Colonic mucosa (tissue), 4 donors: ENCODE data around the gene MGMT. TPM values are rescaled to one million over a fixed set of nuclear protein-coding genes. Genes with fewer than 3 reads are reported as not detected.
A peak's percentile ranks its signal among the peaks of the same experiment; 100 is the strongest.

Experiments used
- DNase-seq: peaks from one replicate; pipeline ENCODE4 v3.0.0-alpha.2; 2020
- H3K27ac ChIP-seq: fragments of 200-600 bp; one replicate; pipeline ENCODE4 v1.8.0; 2021
- H3K27me3 ChIP-seq: fragments of 200-600 bp; one replicate; pipeline ENCODE4 v1.8.0; 2021
- H3K36me3 ChIP-seq: fragments of 200-600 bp; one replicate; pipeline ENCODE4 v1.8.0; 2021
- H3K4me1 ChIP-seq: fragments of 200-600 bp; one replicate; pipeline ENCODE4 v1.8.0; 2021; ENCODE audit warnings: mild to moderate bottlenecking
- H3K4me3 ChIP-seq: fragments of 200-600 bp; one replicate; pipeline ENCODE4 v1.8.0; 2021
- H3K9ac ChIP-seq, 2 donors: one replicate each; pipeline ENCODE4 v1.7.0; 2013; ENCODE audit warnings: control low read depth in 2 of 2, low read depth in 2 of 2, low read length in 2 of 2
- H3K9me3 ChIP-seq: fragments of 200-600 bp; one replicate; pipeline ENCODE4 v1.8.0; 2021
- intact Hi-C: fragments of 100-400 bp; cut with DNase I; formaldehyde crosslinking; loops from one replicate; pipeline ENCODE4 v1.14.1; 2022
- total RNA-seq, 2 donors: library from RNA; stranded (reverse); fragmentation: NEBNext Ultra II Directional in 1 of 2; extraction: Animal tissue kit (Norgen Biotek cat#: 25700) in 1 of 2; gene quantifications; one replicate each; pipeline ENCODE4 v1.2.1, GENCODE V29; 2021
- TF ChIP-seq, protein P1 (sequence below): fragments of 200-600 bp; IDR thresholded peaks from one replicate; pipeline ENCODE4 v1.8.0; 2022; ENCODE audit warnings: antibody characterized with exemption, mild to moderate bottlenecking
- donor health status: healthy.
- donor health status: DM: no; HTN: no; CAD: no.
- donor health status: DM: no; HTN: no; CAD: no.

MGMT gene
- total RNA-seq, 2 donors from 2014 or later: 17.5 to 18.2 TPM

DNA sequence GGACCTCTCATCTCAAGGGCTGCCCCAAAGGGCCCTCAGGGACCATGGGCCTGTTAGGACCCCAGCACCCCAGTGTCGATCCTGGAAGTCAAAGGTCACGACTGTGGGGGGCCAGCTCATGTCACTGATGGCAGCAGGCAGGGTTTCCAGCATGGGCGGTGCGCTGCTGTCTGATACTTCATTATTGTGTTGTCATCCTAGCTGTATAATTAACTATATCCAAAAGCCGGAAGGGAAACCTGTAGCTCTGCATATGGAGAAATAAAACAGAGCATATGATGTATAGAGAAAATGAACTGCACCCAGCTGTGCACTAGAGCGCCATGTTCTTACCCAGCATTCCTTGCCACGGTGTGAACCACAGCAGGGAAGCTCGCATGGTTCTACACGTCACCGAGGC, 300.7 kb downstream of the MGMT start:
- Histone ChIP-seq H3K9ac (no peak overlapping the region), H3K27ac (no peak overlapping the region), H3K4me3 (no peak overlapping the region), H3K4me1 (no peaks in the 10 kb centered on the region), H3K9me3 (no peaks in the 10 kb centered on the region), H3K36me3 (no peaks in the 10 kb centered on the region), H3K27me3 (no peaks in the 10 kb centered on the region)
- DNase-seq: no peak
- TF ChIP-seq, protein P1, sequence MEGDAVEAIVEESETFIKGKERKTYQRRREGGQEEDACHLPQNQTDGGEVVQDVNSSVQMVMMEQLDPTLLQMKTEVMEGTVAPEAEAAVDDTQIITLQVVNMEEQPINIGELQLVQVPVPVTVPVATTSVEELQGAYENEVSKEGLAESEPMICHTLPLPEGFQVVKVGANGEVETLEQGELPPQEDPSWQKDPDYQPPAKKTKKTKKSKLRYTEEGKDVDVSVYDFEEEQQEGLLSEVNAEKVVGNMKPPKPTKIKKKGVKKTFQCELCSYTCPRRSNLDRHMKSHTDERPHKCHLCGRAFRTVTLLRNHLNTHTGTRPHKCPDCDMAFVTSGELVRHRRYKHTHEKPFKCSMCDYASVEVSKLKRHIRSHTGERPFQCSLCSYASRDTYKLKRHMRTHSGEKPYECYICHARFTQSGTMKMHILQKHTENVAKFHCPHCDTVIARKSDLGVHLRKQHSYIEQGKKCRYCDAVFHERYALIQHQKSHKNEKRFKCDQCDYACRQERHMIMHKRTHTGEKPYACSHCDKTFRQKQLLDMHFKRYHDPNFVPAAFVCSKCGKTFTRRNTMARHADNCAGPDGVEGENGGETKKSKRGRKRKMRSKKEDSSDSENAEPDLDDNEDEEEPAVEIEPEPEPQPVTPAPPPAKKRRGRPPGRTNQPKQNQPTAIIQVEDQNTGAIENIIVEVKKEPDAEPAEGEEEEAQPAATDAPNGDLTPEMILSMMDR: no peak
- intact Hi-C loops: no loop called here

DNA sequence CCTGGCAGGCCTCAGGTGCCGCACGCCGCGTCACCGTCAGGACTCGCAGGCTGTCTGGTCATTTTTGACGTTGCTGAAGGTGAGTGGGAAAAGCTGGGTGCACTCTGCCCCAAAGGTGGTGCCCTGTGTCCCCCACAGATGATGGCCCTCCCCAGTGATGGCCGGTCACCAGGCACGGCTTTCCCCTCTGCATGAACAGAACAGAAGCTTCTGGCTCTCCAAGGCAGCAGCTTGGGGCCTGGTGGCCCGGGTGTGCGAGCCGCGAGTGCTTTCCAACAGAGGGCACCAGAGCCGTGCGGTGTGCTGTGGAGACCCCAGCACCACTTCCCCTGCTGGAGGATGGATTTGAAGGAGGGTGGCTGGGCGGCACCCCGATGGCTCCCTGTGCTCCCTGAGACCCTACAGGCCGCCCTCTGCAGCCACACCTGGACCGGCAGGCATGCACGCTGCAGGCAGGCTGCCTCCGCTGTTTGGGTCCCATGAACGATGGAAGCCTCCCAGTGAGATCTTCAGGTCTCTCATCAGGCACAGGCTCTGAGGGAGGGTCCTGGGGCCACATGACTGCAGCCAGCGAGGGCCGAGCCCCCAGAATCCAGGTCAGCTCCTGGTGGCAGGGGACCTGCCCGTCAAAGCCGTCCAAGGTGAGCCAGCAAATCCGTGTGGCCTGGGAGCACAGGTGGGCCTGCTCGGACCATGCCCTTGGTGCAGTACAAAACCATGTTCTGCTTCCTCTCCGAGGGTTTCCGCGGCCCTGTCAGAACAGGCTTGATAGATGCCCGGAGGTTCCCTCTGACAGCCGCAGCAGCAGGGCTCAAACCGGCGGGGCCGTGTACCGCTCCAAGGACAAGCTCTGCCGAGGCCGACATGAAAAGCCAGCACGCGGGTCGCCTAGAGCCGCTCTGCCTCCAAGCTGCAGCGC, 301.7 kb downstream of the MGMT start:
- H3K4me1 ChIP-seq: no peaks in the 10 kb centered on the region
- no peaks in the 10 kb centered on the region for H3K36me3 ChIP-seq
- no peak overlapping the region for H3K9ac ChIP-seq
- intact Hi-C loops: no loop called here
- DNase-seq: peak; percentile 10
- no peak overlapping the region for H3K27ac ChIP-seq
- H3K9me3 ChIP-seq: no peaks in the 10 kb centered on the region
- H3K4me3 ChIP-seq: no peak overlapping the region
- TF ChIP-seq, protein P1: no peak
- no peaks in the 10 kb centered on the region for H3K27me3 ChIP-seq

DNA sequence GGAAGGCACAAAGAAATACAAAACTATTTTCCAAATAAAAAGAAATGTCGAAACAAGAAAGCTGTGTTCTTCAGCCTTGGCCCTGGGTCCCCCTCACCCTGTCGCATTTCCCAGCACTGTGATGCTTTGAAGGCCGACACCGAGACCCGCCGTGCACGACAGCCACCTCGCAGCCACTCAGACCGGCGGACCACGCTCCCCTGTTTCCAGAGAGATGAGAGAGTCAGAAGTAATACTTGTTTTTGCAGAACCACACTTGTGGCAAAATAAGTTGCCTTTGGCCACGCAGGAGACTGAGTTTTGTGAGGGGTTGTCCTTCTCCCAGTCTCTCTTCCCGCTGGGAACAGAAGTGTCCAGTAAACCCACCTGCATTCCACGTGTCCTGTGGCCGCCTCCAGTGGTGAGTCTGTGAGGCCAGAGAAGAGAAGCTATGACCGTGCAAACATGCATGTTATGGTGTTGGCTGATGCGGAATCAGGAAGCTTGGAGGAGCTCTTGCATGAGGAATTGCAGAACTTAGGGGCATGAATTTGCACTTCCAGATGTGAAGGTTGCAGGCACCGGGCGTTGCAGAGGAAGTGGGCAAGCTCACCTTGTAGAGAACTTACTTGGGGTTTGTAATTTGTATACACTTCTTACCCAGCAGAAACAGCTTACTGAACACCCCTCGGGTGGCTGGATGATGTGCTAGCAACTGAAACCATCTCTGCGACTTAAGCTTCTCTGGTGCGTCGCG, 302.5 kb downstream of the MGMT start:
- peak; percentile 6 for DNase-seq
- Histone ChIP-seq H3K4me3 (no peak overlapping the region), H3K9me3 (no peaks in the 10 kb centered on the region)

DNA sequence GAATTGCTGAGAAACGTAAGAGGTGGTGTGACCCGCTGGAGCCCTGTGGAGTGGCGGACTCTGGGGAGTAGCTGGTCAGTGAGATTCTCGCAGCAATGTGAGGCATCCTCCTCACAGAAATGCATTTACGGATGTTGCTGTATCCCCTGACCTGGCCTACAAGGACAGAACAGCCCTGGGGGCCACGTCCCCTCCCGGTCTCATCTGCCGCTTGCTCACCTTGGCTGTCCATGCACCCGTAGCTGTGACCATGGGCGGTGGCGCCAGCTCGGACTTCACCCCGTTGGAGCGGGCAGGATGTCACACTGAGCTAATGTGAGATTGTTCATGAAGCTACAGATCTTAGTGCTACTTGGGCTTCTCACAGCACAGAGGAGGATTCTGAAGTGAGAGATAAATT, 303.2 kb downstream of the MGMT start:
- Histone ChIP-seq H3K36me3 (no peaks in the 10 kb centered on the region), H3K27ac (no peak overlapping the region), H3K9ac (no peak overlapping the region), H3K27me3 (no peaks in the 10 kb centered on the region), H3K4me1 (no peaks in the 10 kb centered on the region), H3K4me3 (no peak overlapping the region), H3K9me3 (no peaks in the 10 kb centered on the region)
- intact Hi-C loops: no loop called here
- TF ChIP-seq, protein P1: no peak
- peak; percentile 13 for DNase-seq

More for the DNA sequence above, 302.5 kb downstream of the MGMT start:
- Histone ChIP-seq H3K36me3 (no peaks in the 10 kb centered on the region), H3K4me1 (no peaks in the 10 kb centered on the region), H3K27me3 (no peaks in the 10 kb centered on the region), H3K27ac (no peak overlapping the region), H3K9ac (no peak overlapping the region)
- TF ChIP-seq, protein P1: no peak
- intact Hi-C loops: no loop called here

DNA sequence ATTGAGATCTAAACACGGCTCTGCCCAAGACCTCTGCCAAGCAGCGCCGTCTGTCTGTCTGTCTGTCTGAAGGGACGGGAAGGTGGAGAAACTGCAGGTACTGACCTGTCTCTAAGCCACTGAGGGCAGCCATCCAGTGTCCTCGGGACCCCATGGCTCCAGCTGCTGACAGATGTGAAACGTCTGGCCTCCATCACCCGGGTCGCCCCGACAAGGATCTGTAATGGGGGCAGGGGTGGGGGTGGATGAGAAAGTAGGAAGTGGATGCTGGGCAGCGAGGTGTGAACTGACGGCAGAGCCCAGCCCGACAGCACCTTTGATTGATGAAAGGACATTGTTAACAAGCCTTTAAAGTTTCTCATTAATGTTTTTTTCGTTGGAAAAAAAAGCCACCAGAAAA, 304.0 kb downstream of the MGMT start:
- no peaks in the 10 kb centered on the region for H3K27me3 ChIP-seq
- no peaks in the 10 kb centered on the region for H3K36me3 ChIP-seq
- H3K4me3 ChIP-seq: no peak overlapping the region
- no peak overlapping the region for H3K27ac ChIP-seq
- no peaks in the 10 kb centered on the region for H3K9me3 ChIP-seq
- DNase-seq: peak; percentile 7
- TF ChIP-seq, protein P1: no peak
- intact Hi-C loops: no loop called here
- no peak overlapping the region for H3K9ac ChIP-seq
- no peaks in the 10 kb centered on the region for H3K4me1 ChIP-seq
